GM21515 (cell line): ENCODE data around the gene S100A12.

Source experiments
- ATAC-seq: cut with Tn5 transposase; IDR thresholded peaks from one replicate; pipeline ENCODE4 v1.9.1; 2021; ENCODE audit not compliant: unreplicated experiment

Gene S100A12

GRCh38 chr1:153337980-153338853 lies 37.2 kb downstream of the S100A12 start:
- no peak for ATAC-seq

- ATAC-seq: no peak
Measured at GRCh38 chr1:153336650-153337049, 38.8 kb downstream of the S100A12 start.

GRCh38 chr1:153333902-153334301 lies 41.5 kb downstream of the S100A12 start:
- ATAC-seq: no peak

GRCh38 chr1:153324912-153325311 lies 50.5 kb downstream of the S100A12 start:
- no peak for ATAC-seq
